Mammary epithelial cell (primary cell): Measurements from ENCODE around the gene DDAH2.

Experiments used
- EZH2 ChIP-seq: IDR thresholded peaks from 2 replicates; pipeline ENCODE4 v1.6.1; 2012; ENCODE audit warnings: low read length, inconsistent platforms, borderline replicate concordance
- TF ChIP-seq, protein P1 (sequence below), 2 donors: IDR thresholded peaks in 1 of 2; conservative IDR thresholded peaks in 1 of 2; 2 replicates each; pipeline ENCODE4 v1.5.1; 2011 to 2012; ENCODE audit warnings: inconsistent platforms in 2 of 2, low read length in 2 of 2, mild to moderate bottlenecking in 2 of 2, control low read depth in 1 of 2, low read depth in 1 of 2; ENCODE audit not compliant: insufficient read depth in 1 of 2; ENCODE audit errors: extremely low read depth in 1 of 2

DNA sequence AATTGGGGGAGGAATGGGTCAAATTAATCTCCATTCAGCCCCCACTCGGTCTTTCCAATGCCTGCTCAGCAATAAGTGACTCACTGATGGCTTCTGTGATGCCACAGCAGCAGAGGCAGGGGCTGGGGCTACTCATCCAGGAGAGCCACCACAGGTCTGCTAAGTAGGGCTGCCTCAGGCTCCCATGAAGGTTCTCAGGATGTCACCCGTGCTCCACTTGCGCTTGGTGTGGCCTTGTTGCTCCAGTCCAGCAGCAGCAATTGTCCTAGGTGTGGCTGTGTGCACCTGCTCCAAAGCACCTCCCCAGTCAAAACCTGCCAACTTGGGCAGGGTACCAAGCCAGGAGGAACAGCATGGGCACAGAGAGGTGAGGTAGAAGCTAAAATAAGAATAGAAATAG lies 6.9 kb downstream of the DDAH2 start:
- TF ChIP-seq, protein P1, sequence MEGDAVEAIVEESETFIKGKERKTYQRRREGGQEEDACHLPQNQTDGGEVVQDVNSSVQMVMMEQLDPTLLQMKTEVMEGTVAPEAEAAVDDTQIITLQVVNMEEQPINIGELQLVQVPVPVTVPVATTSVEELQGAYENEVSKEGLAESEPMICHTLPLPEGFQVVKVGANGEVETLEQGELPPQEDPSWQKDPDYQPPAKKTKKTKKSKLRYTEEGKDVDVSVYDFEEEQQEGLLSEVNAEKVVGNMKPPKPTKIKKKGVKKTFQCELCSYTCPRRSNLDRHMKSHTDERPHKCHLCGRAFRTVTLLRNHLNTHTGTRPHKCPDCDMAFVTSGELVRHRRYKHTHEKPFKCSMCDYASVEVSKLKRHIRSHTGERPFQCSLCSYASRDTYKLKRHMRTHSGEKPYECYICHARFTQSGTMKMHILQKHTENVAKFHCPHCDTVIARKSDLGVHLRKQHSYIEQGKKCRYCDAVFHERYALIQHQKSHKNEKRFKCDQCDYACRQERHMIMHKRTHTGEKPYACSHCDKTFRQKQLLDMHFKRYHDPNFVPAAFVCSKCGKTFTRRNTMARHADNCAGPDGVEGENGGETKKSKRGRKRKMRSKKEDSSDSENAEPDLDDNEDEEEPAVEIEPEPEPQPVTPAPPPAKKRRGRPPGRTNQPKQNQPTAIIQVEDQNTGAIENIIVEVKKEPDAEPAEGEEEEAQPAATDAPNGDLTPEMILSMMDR (conservative IDR thresholded peaks at IDR 0.05 in 1 of 2, IDR thresholded peaks at IDR 0.05 in 1 of 2; ENCODE audit: extremely low read depth in 1 of 2, insufficient read depth in 1 of 2, low read depth in 1 of 2, low read length in 2 of 2): no peak
- TF ChIP-seq EZH2: no peak
